PC-9 (cell line): ENCODE data around the gene SDR42E1. TPM values are rescaled to one million over a fixed set of nuclear protein-coding genes. Genes with fewer than 3 reads are reported as not detected.

ENCODE experiments used
- BruUV-seq: library from RNA; stranded (reverse); fragments of 400-500 nt; replicated peaks from 2 replicates; lab custom pipeline; 2021; lab: Mats Ljungman, UMichigan
- CTCF ChIA-PET: fragments of 300-600 bp; sonication (Branson Sonifier 250); formaldehyde crosslinking; loops from one replicate; lab custom pipeline; 2022; ENCODE audit warnings: antibody characterized with exemption; lab: Charles Lee
- POLR2A ChIA-PET: fragments of 300-600 bp; sonication (Branson Sonifier 250); formaldehyde crosslinking; loops from one replicate; lab custom pipeline; 2022; ENCODE audit warnings: antibody characterized with exemption; ENCODE audit not compliant: unreplicated experiment; lab: Charles Lee
- DNase-seq, 2 experiments: peaks; one replicate each; pipeline versions ENCODE4 v3.0.0 to v3.0.0-alpha.2; 2015 to 2022; ENCODE audit warnings: mixed read lengths in 1 of 2
- H2AFZ ChIP-seq: fragments of 200-600 bp; sonication (generic); 2 replicates; pipeline ENCODE4 v1.8.1; 2017; ENCODE audit warnings: antibody characterized with exemption
- H3F3A ChIP-seq: fragments of 200-600 bp; sonication (generic); 2 replicates; pipeline ENCODE4 v1.8.1; 2017; ENCODE audit warnings: antibody characterized with exemption, mild to moderate bottlenecking, low read depth; ENCODE audit not compliant: insufficient read depth
- H3K27ac ChIP-seq: fragments of 200-600 bp; sonication (generic); 2 replicates; pipeline ENCODE4 v1.6.1; 2016; ENCODE audit warnings: mixed run types
- H3K27me3 ChIP-seq: fragments of 200-600 bp; sonication (generic); 2 replicates; pipeline ENCODE4 v1.6.1; 2016; ENCODE audit warnings: low read depth, mixed run types; ENCODE audit not compliant: insufficient read depth
- H3K36me3 ChIP-seq: fragments of 200-600 bp; sonication (generic); 2 replicates; pipeline ENCODE4 v1.6.1; 2016; ENCODE audit warnings: low read depth, mixed run types
- H3K4me1 ChIP-seq: fragments of 200-600 bp; sonication (generic); replicated peaks from 2 replicates; pipeline ENCODE4 v1.6.1; 2016; ENCODE audit warnings: mixed run types; ENCODE audit not compliant: insufficient read depth
- H3K4me2 ChIP-seq: fragments of 200-600 bp; sonication (generic); 2 replicates; pipeline ENCODE4 v1.6.1; 2017; ENCODE audit warnings: mixed run types
- H3K4me3 ChIP-seq: fragments of 200-600 bp; sonication (generic); 2 replicates; pipeline ENCODE4 v1.6.1; 2016; ENCODE audit warnings: mixed run types
- H3K79me2 ChIP-seq: fragments of 200-600 bp; sonication (generic); 2 replicates; pipeline ENCODE4 v1.6.1; 2017; ENCODE audit warnings: low read depth, mixed run types
- H3K9me2 ChIP-seq: fragments of 200-600 bp; sonication (generic); 2 replicates; pipeline ENCODE4 v1.8.1; 2017; ENCODE audit warnings: mild to moderate bottlenecking; ENCODE audit not compliant: insufficient read depth
- H3K9me3 ChIP-seq: fragments of 200-600 bp; sonication (generic); 2 replicates; pipeline ENCODE4 v1.8.1; 2016; ENCODE audit warnings: low read depth; ENCODE audit not compliant: insufficient read depth
- H4K20me1 ChIP-seq: fragments of 200-600 bp; sonication (generic); 2 replicates; pipeline ENCODE4 v1.8.1; 2017; ENCODE audit not compliant: insufficient read depth
- CTCF ChIP-seq: fragments of 200-600 bp; sonication (generic); conservative IDR thresholded peaks from 2 replicates; pipeline ENCODE4 v1.6.1; 2017; ENCODE audit warnings: mixed run types, antibody characterized with exemption, mild to moderate bottlenecking, moderate library complexity
- EZH2 ChIP-seq: fragments of 200-600 bp; sonication (generic); IDR thresholded peaks from 2 replicates; pipeline ENCODE4 v1.8.0; 2017; ENCODE audit warnings: antibody characterized with exemption, low read depth
- intact Hi-C: fragments of 100-400 bp; cut with micrococcal nuclease; formaldehyde crosslinking; loops from one replicate; pipeline ENCODE4 v1.10.0; 2022; ENCODE audit not compliant: unreplicated experiment
- total RNA-seq: library from RNA; stranded (reverse); gene quantifications from 2 replicates; pipeline ENCODE4 v1.2.3, GENCODE V29; 2021

The SDR42E1 gene
- total RNA-seq, 1 experiment from 2014 or later = 11.6 TPM

DNA sequence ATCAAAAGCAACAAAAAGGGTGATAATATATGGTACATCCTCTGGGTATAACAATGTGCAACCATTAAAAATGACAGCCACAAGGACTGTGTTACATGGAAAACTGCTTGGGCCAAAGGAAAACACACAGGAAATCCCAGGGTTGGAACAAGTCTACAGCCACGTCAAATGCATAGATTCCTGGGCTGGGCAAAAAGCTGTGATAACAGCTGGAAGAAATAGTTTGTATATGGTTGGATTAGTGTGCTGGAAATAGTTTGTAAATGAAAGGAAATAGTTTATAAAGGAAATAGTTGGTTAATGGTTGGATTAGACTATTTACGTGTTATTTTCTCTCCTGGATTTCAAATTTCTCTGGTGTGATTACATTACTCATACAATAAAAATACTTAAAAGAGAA, 26.4 kb upstream of the SDR42E1 start:
- Histone ChIP-seq H3K79me2 (no peaks in the 10 kb centered on the region), H3K27ac (no peak overlapping the region)
- BruUV-seq = no TSS peak

GRCh38 chr16:82037251-82037650, 26.0 kb upstream of the SDR42E1 start:
- no peak for DNase-seq
- Histone ChIP-seq H3K4me3 (no peak overlapping the region), H3K27ac (no peak overlapping the region), H3F3A (no peaks in the 10 kb centered on the region), H3K4me1 (no peaks in the 10 kb centered on the region), H3K27me3 (peaks cover 67% of the 10 kb centered on the region), H3K9me3 (no peaks in the 10 kb centered on the region; the same call in 1 of the 2 replicates), H4K20me1 (no peaks in the 10 kb centered on the region; the same call in 1 of the 2 replicates), H3K79me2 (no peaks in the 10 kb centered on the region), H3K4me2 (no peak overlapping the region), H3K9me2 (no peaks in the 10 kb centered on the region), H3K36me3 (no peaks in the 10 kb centered on the region), H2AFZ (no peak overlapping the region)
- CTCF ChIA-PET = no interaction called here
- BruUV-seq = no TSS peak
- TF ChIP-seq EZH2 = no peak
- intact Hi-C loops = no loop called here
- POLR2A ChIA-PET = no interaction called here

More for the DNA sequence above, 26.4 kb upstream of the SDR42E1 start:
- Histone ChIP-seq H2AFZ (no peak overlapping the region), H3K4me2 (no peak overlapping the region), H3K9me3 (no peaks in the 10 kb centered on the region; the same call in 1 of the 2 replicates), H3K4me3 (no peak overlapping the region), H3F3A (no peaks in the 10 kb centered on the region), H3K27me3 (peaks cover 64% of the 10 kb centered on the region; the same call in 1 of the 2 replicates), H3K4me1 (no peaks in the 10 kb centered on the region), H3K9me2 (no peaks in the 10 kb centered on the region), H4K20me1 (no peaks in the 10 kb centered on the region; the same call in 1 of the 2 replicates), H3K36me3 (no peaks in the 10 kb centered on the region)
- TF ChIP-seq CTCF (no peak), EZH2 (no peak)
- no peak for DNase-seq
- intact Hi-C loops = no loop called here
- POLR2A ChIA-PET = no interaction called here
- CTCF ChIA-PET = no interaction called here

DNA sequence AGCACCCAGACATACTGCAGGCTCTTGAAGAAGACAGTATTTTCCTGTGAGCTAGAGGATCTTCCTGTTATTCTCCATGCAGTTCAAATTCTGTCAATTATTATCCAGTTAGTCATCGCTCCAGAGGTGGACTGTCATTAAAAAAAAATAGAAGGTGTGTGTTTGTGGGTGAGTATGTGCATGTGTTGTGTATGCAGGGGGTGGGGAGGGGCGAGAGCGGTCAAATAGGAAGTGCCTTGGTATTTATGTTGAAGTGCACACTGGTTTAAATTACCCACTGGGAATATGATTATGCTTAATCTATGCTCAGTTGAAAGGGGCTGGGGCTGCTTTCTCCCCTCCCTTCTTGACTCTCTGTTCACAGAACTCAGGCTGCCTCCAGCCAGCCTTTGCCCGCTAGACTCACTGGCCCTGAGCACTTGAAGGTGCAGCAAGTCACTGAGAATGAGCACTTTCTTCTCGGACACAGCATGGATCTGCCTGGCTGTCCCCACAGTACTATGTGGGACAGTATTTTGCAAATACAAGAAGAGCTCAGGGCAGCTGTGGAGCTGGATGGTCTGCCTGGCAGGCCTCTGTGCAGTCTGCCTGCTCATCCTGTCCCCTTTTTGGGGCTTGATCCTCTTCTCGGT, 23.8 kb upstream of the SDR42E1 start, which contains the start of gene HSD17B2:
Gene HSD17B2, plus strand, starts transcription at position 273 of the 632 bp plus-strand sequence. Its CDS starts 172 bp downstream, at position 445.
- no peak for DNase-seq
- CTCF ChIA-PET = interaction anchor here (0.6 to 0.7 kb wide), 2 partner anchors 77 to 200 kb away, joined by 3 to 5 read pairs; no protein-coding TSS in a partner anchor

More for the DNA sequence above, 23.8 kb upstream of the SDR42E1 start, which contains the start of gene HSD17B2:
- POLR2A ChIA-PET = no interaction called here
- Histone ChIP-seq H3K27ac (no peak within 1 kb of the TSS), H3K4me3 (no peak within 1 kb of the TSS), H3K4me2 (no peak within 1 kb of the TSS), H3K79me2 (no peaks in the 10 kb centered on the region), H4K20me1 (no peaks in the 10 kb centered on the region; the same call in 1 of the 2 replicates), H3K36me3 (no peaks in the 10 kb centered on the region), H3F3A (no peaks in the 10 kb centered on the region), H3K9me3 (no peaks in the 10 kb centered on the region; the same call in 1 of the 2 replicates), H2AFZ (no peak within 1 kb of the TSS), H3K27me3 (peaks cover 72% of the 10 kb centered on the region), H3K4me1 (no peaks in the 10 kb centered on the region), H3K9me2 (no peaks in the 10 kb centered on the region)
- TF ChIP-seq CTCF (no peak), EZH2 (no peak)
- BruUV-seq = no TSS peak
- intact Hi-C loops = no loop called here
